CD14-positive monocyte (primary cell): Measurements from ENCODE around the gene PAXIP1. TPM values are rescaled to one million over a fixed set of nuclear protein-coding genes. Genes with fewer than 3 reads are reported as not detected.
A peak's percentile ranks its signal among the peaks of the same experiment; 100 is the strongest.

Source experiments
- DNase-seq, 3 donors: peaks; one replicate each; pipeline ENCODE4 v3.0.0-alpha.2; 2011 to 2022
- H2AFZ ChIP-seq: 2 replicates; pipeline ENCODE4 v1.6.0; 2012; ENCODE audit warnings: mild to moderate bottlenecking, low read depth, low read length, inconsistent platforms; ENCODE audit not compliant: insufficient read depth, poor library complexity, severe bottlenecking
- H3K27ac ChIP-seq, 2 donors: 1 replicate in 1 of 2; 2 replicates in 1 of 2; pipeline ENCODE4 v1.5.1; 2012 to 2013; ENCODE audit warnings: low read length in 2 of 2, control low read depth in 1 of 2, inconsistent platforms in 1 of 2, low read depth in 1 of 2, mild to moderate bottlenecking in 1 of 2
- H3K27me3 ChIP-seq, 2 donors: one replicate each; pipeline versions ENCODE4 v1.6.0 to v1.6.1; 2011 to 2013; ENCODE audit warnings: low read length in 2 of 2; ENCODE audit not compliant: control insufficient read depth in 2 of 2, insufficient read depth in 2 of 2
- H3K36me3 ChIP-seq, 2 donors: replicated peaks in 1 of 2; 1 replicate in 1 of 2; 2 replicates in 1 of 2; pipeline versions ENCODE4 v1.5.1 to v1.6.1; 2012 to 2013; ENCODE audit warnings: low read length in 2 of 2, control low read depth in 1 of 2, inconsistent platforms in 1 of 2, mild to moderate bottlenecking in 1 of 2; ENCODE audit not compliant: insufficient read depth in 2 of 2, control insufficient read depth in 1 of 2
- H3K4me1 ChIP-seq, 2 donors: 1 replicate in 1 of 2; 2 replicates in 1 of 2; pipeline versions ENCODE4 v1.5.1 to v1.6.1; 2012 to 2013; ENCODE audit warnings: low read length in 2 of 2, control low read depth in 1 of 2, inconsistent platforms in 1 of 2, mild to moderate bottlenecking in 1 of 2, moderate library complexity in 1 of 2; ENCODE audit not compliant: insufficient read depth in 2 of 2, control insufficient read depth in 1 of 2
- H3K4me2 ChIP-seq: replicated peaks from 2 replicates; pipeline ENCODE3; 2012; ENCODE audit warnings: low read length, moderate library complexity, mild to moderate bottlenecking; ENCODE audit not compliant: poor library complexity, severe bottlenecking; ENCODE audit errors: extremely low read depth
- H3K4me3 ChIP-seq, 3 experiments: fragments of 200-600 bp in 1 of 3; sonication (generic) in 1 of 3; replicated peaks in 1 of 3; 1 replicate in 2 of 3; 2 replicates in 1 of 3; pipeline ENCODE4 v1.5.1; 2011 to 2013; ENCODE audit warnings: low read length in 3 of 3, mild to moderate bottlenecking in 3 of 3, control low read depth in 2 of 3, low read depth in 2 of 3, inconsistent platforms in 1 of 3, moderate library complexity in 1 of 3
- H3K79me2 ChIP-seq: 2 replicates; pipeline ENCODE4 v1.6.0; 2012; ENCODE audit warnings: mild to moderate bottlenecking, control low read depth, inconsistent platforms, low read length, moderate library complexity; ENCODE audit not compliant: insufficient read depth
- H3K9ac ChIP-seq: 2 replicates; pipeline ENCODE4 v1.6.0; 2017; ENCODE audit warnings: low read length, mild to moderate bottlenecking; ENCODE audit not compliant: insufficient read depth, poor library complexity, severe bottlenecking
- H3K9me3 ChIP-seq, 2 donors: replicated peaks in 1 of 2; 1 replicate in 1 of 2; 2 replicates in 1 of 2; pipeline versions ENCODE4 v1.5.1 to v1.6.1; 2012 to 2013; ENCODE audit warnings: low read length in 2 of 2, control low read depth in 1 of 2; ENCODE audit not compliant: control insufficient read depth in 1 of 2, insufficient read depth in 1 of 2
- H4K20me1 ChIP-seq: 2 replicates; pipeline ENCODE4 v1.6.0; 2012; ENCODE audit warnings: mild to moderate bottlenecking, low read length, control low read depth, moderate library complexity; ENCODE audit not compliant: insufficient read depth
- H3K27ac Mint-ChIP-seq, 7 donors: one replicate each; pipeline ENCODE4 v1.8.0; 2020; ENCODE audit warnings: mild to moderate bottlenecking in 7 of 7, mixed read lengths in 7 of 7, moderate library complexity in 6 of 7, inconsistent platforms in 2 of 7
- H3K27me3 Mint-ChIP-seq, 3 donors: one replicate each; pipeline ENCODE4 v1.8.0; 2021 to 2022; ENCODE audit warnings: low read depth in 3 of 3, mild to moderate bottlenecking in 3 of 3, mixed read lengths in 3 of 3, moderate library complexity in 3 of 3, inconsistent platforms in 1 of 3
- H3K36me3 Mint-ChIP-seq, 2 donors: one replicate each; pipeline ENCODE4 v1.8.0; 2020; ENCODE audit warnings: mixed read lengths in 2 of 2, inconsistent platforms in 1 of 2, mild to moderate bottlenecking in 1 of 2
- H3K4me1 Mint-ChIP-seq: one replicate; pipeline ENCODE4 v1.8.0; 2020; ENCODE audit warnings: mild to moderate bottlenecking, mixed read lengths
- H3K4me3 Mint-ChIP-seq, 2 donors: one replicate each; pipeline ENCODE4 v1.8.0; 2020; ENCODE audit warnings: mild to moderate bottlenecking in 2 of 2, mixed read lengths in 2 of 2, moderate library complexity in 1 of 2
- H3K9me3 Mint-ChIP-seq, 7 donors: one replicate each; pipeline ENCODE4 v1.8.0; 2020 to 2022; ENCODE audit warnings: mixed read lengths in 7 of 7, mild to moderate bottlenecking in 6 of 7, moderate library complexity in 6 of 7, inconsistent platforms in 2 of 7
- WGBS: methylation state at CpG from one replicate; pipeline ENCODE4 v1.1.5; 2013; ENCODE audit warnings: missing lambda C conversion rate; ENCODE audit not compliant: insufficient coverage; 5-methylcytosine and 5-hydroxymethylcytosine counted together
- intact Hi-C, 2 donors: fragments of 100-400 bp; cut with micrococcal nuclease; formaldehyde crosslinking; loops; one replicate each; pipeline versions ENCODE4 v1.15.0 to v1.15.1; 2023
- polyA plus RNA-seq, 3 donors: library from polyadenylated mRNA; depleted of rRNA in 1 of 3; unstranded in 2 of 3; stranded (reverse) in 1 of 3; fragments of 300-500 nt in 2 of 3; fragments of >200 nt in 1 of 3; fragmentation: Illumina TruSeq in 2 of 3; gene quantifications; 1 replicate in 2 of 3; 2 replicates in 1 of 3; pipeline ENCODE4 v1.2.3, GENCODE V29; 2012 to 2021
- TF ChIP-seq, protein P1 (sequence below): fragments of 200-600 bp; IDR thresholded peaks from one replicate; pipeline ENCODE4 v1.8.0; 2022; ENCODE audit warnings: antibody characterized with exemption, mild to moderate bottlenecking

The PAXIP1 gene
- polyA plus RNA-seq, 3 donors = 0.44 to 8.4 (median 0.58) TPM

DNA sequence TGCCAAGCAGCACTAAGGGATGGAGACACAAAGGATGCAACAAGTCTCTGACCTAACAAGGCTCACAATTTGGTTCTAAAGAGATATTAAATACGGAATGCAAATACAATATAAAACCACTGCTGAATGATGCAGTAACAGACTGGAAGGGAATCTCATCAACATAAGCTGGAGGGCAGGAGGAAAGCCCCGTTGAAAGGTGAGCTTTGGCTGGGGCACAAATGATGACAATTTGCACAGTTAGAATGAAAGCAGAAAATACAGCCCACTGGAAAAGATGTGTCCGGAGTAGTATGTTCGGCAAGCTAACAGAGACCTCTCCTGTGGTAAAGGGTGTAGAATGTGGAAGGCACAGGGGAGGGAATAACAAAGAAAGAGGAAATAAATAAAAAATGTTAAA is 26.1 kb downstream of the PAXIP1 start:
- Histone ChIP-seq H3K4me3 (no peak overlapping the region), H4K20me1 (no peaks in the 10 kb centered on the region), H3K79me2 (peaks cover 7% of the 10 kb centered on the region), H3K27me3 (no peaks in the 10 kb centered on the region), H3K36me3 (peaks cover 7 to 47% of the 10 kb centered on the region in 2 donors), H3K4me2 (no peak overlapping the region), H3K4me1 (peaks cover 13 to 14% of the 10 kb centered on the region in 2 donors), H3K9ac (no peak overlapping the region), H2AFZ (no peak overlapping the region), H3K27ac (peak overlapping the region in 1 of 2 donors; percentile 45), H3K9me3 (no peaks in the 10 kb centered on the region)
- Mint-ChIP-seq H3K27me3 (no peaks in the 10 kb centered on the region), H3K27ac (peak overlapping the region in 1 of 7 donors; percentile 50), H3K4me1 (peaks cover 15% of the 10 kb centered on the region), H3K36me3 (peaks cover 47 to 49% of the 10 kb centered on the region in 2 donors), H3K9me3 (no peaks in the 10 kb centered on the region), H3K4me3 (no peak overlapping the region)
- 100% methylated on average over 3 of the region's 4 CpGs for WGBS
- no peak for DNase-seq
- TF ChIP-seq, protein P1, sequence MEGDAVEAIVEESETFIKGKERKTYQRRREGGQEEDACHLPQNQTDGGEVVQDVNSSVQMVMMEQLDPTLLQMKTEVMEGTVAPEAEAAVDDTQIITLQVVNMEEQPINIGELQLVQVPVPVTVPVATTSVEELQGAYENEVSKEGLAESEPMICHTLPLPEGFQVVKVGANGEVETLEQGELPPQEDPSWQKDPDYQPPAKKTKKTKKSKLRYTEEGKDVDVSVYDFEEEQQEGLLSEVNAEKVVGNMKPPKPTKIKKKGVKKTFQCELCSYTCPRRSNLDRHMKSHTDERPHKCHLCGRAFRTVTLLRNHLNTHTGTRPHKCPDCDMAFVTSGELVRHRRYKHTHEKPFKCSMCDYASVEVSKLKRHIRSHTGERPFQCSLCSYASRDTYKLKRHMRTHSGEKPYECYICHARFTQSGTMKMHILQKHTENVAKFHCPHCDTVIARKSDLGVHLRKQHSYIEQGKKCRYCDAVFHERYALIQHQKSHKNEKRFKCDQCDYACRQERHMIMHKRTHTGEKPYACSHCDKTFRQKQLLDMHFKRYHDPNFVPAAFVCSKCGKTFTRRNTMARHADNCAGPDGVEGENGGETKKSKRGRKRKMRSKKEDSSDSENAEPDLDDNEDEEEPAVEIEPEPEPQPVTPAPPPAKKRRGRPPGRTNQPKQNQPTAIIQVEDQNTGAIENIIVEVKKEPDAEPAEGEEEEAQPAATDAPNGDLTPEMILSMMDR = no peak
- intact Hi-C loops = no loop called here

DNA sequence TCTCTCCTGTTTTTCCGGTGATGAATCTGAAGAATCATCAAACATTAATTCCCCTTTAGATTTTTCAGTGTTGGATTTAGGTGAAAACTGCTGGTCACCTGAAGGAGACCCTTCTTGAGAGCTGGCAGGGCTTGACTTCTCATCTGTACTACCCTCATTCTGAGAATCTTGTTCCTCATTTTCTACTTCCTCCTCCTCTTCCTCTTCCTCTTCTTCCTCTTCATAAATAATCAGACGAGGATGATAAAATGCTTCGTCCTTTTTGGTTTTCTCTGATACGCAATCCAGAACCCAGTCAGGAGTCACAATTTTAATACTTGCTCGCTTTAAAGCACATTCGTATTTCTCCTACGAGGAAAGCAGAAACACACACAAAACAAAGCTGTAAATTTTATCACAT is 26.9 kb downstream of the PAXIP1 start:
- intact Hi-C loops = no loop called here
- DNase-seq = peak in 2 of 3 donors; percentile 32 to 33
- no peaks in the 10 kb centered on the region for H3K9me3 ChIP-seq
- H3K4me3 Mint-ChIP-seq = peak overlapping the region; percentile 0 to 59
- H4K20me1 ChIP-seq = no peaks in the 10 kb centered on the region
- H3K79me2 ChIP-seq = peaks cover 7% of the 10 kb centered on the region
- H2AFZ ChIP-seq = no peak overlapping the region
- H3K27me3 Mint-ChIP-seq = no peaks in the 10 kb centered on the region
- H3K27ac Mint-ChIP-seq = peak overlapping the region; percentile 7 to 81 (median 49)
- peak overlapping the region; percentile 45 for H3K4me2 ChIP-seq
- H3K27ac ChIP-seq = peak overlapping the region in 1 of 2 donors; percentile 45
- H3K4me3 ChIP-seq = peak overlapping the region in 1 of 3 experiments; percentile 15
- peak overlapping the region; percentile 22 for H3K9ac ChIP-seq
- TF ChIP-seq, protein P1 = no peak
- peaks cover 13 to 14% of the 10 kb centered on the region in 2 donors for H3K4me1 ChIP-seq
- WGBS = 38% methylated on average over 6 of the region's 7 CpGs
- H3K36me3 ChIP-seq = peaks cover 9 to 52% of the 10 kb centered on the region in 2 donors
- H3K9me3 Mint-ChIP-seq = no peaks in the 10 kb centered on the region
- H3K27me3 ChIP-seq = no peaks in the 10 kb centered on the region
- H3K4me1 Mint-ChIP-seq = peaks cover 15% of the 10 kb centered on the region
- peaks cover 54 to 56% of the 10 kb centered on the region in 2 donors for H3K36me3 Mint-ChIP-seq
